ENCODE measurements around the gene ATP9A.

GRCh38 chr20:51756653-51757052 is 11.5 kb downstream of the ATP9A start:
- TF ChIP-seq, protein P1, sequence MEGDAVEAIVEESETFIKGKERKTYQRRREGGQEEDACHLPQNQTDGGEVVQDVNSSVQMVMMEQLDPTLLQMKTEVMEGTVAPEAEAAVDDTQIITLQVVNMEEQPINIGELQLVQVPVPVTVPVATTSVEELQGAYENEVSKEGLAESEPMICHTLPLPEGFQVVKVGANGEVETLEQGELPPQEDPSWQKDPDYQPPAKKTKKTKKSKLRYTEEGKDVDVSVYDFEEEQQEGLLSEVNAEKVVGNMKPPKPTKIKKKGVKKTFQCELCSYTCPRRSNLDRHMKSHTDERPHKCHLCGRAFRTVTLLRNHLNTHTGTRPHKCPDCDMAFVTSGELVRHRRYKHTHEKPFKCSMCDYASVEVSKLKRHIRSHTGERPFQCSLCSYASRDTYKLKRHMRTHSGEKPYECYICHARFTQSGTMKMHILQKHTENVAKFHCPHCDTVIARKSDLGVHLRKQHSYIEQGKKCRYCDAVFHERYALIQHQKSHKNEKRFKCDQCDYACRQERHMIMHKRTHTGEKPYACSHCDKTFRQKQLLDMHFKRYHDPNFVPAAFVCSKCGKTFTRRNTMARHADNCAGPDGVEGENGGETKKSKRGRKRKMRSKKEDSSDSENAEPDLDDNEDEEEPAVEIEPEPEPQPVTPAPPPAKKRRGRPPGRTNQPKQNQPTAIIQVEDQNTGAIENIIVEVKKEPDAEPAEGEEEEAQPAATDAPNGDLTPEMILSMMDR (IDR thresholded peaks at IDR 0.05): no peak
- TF ChIP-seq POLR2A (IDR thresholded peaks at IDR 0.05): no peak

All from body of pancreas (tissue), 4 donors.